Renal pelvis (tissue), 4 donors: ENCODE measurements around the gene ERBB2. TPM values are rescaled to one million over a fixed set of nuclear protein-coding genes. Genes with fewer than 3 reads are reported as not detected.
"Not testable (repeated sequence)": the region's sequence is repeated elsewhere in the genome, so short reads cannot be mapped to it uniquely, and the experiment has no call there.

ENCODE experiments used
- DNase-seq: peaks from one replicate; pipeline ENCODE4 v3.0.0-alpha.2; 2013
- polyA plus RNA-seq, 3 donors: library from polyadenylated mRNA; unstranded; fragments of 120-200 nt; gene quantifications; one replicate each; pipeline ENCODE4 v1.2.1, GENCODE V29; 2013; ENCODE audit not compliant: insufficient read length in 3 of 3

Gene ERBB2
- polyA plus RNA-seq, 3 donors, result 178 to 214 (median 210) TPM

DNA sequence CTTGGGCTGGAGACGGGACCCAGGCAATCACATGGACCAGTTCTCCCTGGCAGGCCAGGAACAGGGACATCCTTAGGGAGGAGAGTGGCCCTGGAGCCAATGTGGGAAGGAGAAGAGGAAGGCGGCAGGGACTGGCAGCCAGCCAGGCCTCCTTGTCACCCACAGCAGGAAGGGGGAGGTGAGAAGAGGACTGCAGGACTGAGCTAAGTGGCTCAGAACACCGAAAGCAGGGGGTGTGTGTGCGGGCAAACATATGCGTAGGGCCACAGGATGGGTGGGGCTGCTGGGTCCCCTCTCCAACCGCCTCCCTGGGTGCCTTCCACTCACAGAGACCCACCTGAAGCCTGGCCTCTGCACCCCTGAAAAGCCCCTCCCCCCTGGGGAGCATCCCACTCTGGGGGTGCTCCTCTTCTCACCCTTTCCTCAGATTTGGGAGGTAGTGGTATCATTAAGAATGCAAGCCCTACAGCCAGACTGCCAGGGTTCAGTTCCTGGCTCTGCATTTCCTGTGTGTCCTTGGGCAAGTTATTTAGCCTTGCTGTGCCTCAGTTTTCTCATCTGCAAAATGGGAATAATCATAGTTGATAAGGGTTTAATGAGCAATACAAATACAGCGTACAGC, 23.6 kb upstream of the ERBB2 start:
- no peak for DNase-seq

DNA sequence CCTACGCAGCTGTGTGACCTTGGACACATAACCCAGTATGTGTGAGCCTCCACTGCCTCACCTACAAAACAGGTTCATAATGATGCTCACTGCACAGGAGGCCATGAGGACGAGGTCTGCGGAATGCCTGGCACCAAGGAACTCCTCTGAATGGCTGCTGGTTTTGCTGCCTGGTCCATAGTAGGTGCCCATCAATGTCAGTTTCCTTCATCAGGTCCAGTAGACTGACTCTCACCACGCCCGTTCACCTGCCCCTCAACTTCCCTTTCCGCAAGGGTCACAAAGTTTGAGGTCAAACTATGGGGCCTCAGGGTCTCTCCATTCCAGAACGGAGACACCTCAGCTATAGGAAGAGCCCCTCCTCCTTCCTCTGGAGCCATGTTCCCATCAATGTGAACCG, 22.8 kb upstream of the ERBB2 start:
- DNase-seq, result no peak

DNA sequence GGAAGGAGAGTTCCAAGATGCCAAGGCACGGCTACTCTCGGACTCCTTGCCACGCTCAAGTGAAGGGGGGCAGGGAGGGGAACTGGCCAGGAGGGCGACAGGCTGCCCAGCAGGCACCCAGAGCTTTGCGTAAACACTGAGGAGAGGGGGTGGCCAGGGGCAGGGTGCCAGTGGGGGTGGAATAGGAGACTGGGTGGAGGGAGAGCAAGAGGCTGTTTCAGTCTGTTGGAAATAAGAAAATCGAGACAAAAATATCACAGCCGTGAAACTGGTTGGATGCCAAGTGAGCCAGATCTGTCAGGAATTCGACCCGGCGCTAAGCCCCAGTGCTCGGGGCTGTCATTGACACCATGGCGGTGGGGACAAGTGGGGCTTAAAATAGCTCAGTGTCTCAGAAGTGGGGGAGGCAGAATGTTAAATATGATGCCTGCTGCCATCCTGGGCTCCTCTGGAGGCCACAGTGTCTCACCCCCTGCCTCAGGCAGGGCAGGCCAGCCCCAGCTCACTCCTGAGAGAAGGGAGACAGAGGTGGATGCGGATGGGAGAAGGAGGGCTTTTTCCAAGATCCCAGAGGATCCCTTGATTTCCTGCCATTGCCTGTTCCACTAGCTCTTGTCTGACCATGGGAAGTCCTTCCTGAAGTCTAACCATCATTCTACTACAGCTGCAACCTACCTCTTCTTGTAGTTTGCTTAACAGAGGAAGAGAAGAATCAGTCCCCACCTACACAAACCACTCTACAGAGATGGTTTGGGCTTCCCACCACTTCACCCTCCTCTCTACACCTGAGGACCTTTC, 22.1 kb upstream of the ERBB2 start:
- peak; percentile 86 for DNase-seq

DNA sequence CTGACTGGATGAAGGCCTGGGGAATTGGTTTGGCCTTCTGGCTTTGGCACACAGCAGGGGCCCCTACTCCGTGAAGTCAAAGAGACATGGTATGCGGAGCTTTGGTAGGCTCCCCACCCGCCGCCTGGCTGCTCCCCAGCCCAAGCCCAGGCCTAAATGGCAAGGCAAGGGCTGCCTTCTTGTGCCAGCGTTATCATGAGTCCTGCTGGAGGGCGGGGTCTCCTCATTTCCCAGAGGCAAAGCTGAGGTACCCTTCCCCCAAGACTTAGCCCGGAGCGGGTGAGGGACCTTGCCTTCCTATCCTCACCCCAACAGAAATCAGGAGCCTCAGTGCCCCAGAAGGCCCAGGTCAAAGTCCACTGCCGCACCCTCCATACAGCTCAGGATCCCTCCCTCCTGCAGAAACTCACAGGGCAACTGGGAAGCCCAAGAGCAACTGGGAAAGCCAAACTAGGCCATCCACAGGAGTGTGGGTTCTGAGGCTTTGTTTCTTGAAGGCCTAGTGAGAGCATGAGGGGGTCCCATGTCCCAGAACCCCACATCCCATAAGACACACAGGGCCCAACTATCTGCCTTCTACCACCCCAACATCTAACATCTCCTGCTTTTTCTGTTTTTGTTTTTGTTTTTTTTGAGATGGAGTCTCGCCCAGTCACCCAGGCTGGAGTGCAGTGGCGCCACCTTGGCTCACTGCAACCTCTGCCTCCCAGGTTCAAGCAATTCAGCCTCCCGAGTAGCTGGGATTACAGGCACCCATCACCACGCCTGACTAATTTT, 21.3 kb upstream of the ERBB2 start:
- no peak for DNase-seq

DNA sequence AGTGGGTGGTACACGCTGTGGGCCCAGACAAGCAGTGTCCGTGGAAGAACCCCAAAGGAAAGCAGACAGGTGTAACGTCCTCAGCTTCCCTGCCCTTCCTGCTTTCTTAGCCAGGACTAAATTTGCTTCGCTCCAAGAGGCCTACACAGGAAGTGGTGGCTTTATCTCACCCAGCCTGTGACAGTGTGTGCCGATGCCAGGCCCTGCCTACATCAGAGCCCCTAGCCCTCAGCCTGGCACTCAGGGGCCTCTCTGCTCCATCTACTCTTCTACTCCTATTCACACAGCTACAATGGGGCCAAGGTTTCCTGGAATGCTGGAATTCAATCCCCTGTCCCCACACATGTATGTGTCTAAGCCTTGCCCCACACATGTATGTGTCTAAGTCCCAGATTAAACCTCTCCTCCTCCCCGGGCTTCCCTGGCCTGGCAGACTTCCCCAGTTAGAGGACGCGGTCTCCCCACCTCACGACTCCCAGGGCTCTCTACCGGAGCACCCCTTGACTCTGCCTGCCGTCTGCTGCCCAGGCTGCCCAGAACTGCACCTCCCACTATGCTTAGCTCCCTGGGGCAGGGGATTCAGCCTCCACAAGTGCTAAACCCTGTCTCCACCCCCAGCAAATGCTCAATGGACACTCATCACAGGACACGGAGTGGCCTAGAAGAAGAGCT, 20.2 kb upstream of the ERBB2 start:
- no peak for DNase-seq

DNA sequence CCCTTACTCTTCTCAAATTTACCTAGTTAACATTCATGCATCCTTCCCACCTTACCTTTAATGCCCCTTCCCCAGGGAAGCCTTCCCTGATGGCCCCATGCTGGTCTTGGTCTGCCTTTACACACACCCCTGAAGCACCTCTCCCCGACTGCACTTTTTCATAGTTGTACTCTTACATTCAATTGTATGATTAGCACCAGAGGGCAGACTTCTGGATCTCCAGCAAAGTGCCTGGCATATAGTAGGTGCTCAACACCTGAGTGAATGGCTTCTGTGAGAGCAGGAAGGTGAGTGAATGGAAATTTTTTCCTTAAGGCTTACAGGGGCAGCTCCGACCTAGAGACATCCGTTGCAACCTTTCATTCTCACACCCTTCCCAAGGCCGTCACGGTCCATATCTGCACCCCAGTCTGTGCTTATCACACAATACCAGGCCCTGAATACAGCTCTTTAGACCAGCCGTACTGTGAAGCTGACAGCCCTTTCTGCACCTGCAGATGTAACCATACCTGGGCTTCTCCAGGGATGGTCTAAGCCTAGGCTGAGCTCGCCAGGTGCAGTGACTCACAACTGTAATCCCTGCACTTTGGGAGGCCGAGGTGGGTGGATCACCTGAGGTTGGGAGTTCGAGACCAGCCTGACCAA, 16.4 kb upstream of the ERBB2 start:
- DNase-seq, result no peak

DNA sequence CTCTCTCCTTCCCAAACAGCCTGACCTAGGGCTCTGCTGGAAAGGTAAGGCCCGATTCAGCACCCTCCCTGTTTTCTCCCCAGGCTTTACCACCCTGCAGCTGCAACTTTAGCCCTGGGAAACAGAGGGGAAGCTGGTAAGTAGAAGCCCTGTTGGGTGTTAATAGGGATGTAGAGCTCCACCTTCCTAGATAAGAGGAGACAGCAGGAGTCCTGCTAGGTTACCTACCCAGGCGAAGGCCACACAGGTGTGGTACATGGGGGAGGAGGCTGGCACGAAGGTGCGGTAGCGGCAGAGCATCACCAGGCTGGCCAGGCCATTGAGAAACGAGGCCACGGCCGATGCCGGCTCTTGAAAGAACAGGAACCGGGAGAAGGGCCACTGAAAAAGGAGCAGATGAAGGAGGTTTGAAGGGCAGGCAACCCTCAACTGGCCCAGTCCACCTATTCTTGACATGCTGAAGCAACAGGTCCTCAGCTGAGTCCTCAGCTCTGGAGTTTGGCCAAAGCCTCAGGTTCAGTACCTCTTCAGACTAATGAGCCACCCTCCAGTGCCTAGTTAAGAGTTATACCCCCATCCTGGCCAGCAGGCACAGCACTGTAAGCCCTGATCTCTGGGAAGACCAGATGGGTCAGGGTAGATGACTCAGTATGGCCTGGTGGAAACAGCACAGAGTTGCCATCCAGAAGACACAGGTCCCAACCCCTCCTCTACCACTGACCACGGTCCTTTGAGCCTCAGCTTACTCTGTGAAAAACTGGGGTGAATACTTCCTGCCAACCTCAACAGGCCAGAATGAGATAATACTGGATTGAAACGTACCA, 15.3 kb upstream of the ERBB2 start:
- no peak for DNase-seq

DNA sequence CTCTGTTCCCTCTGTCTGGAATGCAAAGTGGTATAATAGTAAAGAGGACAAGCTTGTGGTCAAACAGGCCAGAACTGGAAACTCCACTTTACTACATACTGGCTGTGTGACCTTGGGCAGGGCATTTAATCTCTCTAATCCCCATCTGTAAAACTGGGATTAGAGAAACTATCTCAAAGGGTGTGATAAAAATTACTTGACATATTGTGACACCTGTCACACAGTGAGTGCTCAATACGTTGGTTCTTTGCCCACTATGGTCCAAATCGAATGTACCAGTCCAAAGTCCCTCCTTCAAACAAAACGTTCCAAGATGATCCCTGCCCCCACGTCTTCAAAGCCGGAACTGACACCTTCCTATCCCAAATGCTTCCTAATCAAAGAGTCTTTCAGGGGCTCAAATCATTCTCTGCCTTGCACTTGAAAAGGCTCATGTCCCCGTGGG, 12.7 kb upstream of the ERBB2 start:
- no peak for DNase-seq

DNA sequence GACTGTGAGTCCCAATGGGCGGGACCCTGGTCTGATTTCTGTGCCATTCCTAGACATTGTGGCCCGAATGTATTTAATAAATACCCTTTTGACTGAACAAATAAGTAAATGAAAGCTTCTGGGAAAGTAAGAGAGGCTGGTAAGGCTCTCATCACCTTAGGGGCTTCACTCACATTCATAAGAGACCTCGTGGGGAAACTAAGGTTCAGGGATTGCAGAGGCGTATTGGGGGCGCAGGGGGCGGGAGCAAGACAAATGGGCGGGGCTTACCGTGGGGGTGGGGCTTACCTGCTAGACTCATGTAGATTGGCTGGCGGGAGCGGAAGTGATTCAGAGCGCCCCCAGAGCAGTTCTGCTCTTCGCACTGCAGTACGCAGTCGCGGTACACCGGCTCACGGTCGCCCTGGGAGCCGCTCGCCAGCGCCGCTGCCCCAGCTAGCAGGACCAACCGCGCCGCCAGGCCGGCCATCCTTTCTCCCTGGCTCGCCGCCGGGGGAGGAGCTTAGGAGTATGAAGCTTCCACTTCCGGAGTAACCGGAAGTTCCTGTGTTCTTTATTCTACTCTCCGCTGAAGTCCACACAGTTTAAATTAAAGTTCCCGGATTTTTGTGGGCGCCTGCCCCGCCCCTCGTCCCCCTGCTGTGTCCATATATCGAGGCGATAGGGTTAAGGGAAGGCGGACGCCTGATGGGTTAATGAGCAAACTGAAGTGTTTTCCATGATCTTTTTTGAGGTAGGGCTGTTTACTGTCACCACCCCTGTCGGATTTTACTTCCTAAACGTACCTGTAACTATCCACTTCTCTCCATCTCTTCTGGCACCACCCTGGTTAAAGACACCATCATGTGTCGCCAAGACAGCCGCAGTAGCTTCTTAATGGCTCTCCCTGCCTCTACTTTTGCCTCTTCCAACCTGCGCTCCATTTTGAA, 12.1 kb upstream of the ERBB2 start, which contains the start of gene PGAP3:
PGAP3 (minus strand) TSS at position 512 of the 929 bp plus-strand sequence; CDS start at position 469, 43 bp downstream.
- DNase-seq, result peak; percentile 92

DNA sequence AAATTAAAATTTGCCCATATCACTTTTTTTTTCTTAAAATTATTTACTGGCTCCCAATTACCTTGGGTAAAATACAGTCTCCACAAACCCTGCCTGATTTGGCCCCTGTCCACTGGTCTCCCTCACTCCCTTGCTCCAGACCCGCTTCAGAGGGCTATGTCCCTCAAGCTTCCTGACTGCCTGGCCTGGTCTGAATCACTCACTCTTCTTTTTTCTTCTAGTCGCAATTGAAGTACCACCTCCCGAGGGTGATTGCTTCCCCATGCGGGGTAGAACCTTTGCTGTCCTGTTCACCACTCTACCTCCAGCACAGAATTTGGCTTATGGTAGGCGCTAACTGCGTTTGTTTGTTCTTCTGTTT, 11.4 kb upstream of the ERBB2 start:
- no peak for DNase-seq

DNA sequence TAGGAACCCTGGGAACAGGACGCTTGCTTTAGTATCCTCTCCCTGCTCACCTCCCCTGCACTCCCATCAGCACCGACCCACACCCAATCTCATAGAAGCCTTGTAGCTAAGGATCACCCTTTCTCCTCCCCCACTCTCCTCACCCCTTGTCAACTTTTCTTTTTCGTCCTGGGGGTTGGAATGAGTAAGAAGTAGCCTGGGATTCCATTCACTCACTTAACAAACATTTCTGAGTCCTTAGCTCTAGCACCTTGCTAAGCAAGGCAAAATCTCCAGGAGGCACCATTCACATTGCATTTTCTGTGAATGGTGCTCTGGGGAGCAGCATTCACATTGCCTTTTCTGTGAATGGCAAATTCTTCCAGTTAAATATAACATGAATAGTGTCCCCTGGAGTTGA, 10.9 kb upstream of the ERBB2 start:
- DNase-seq, result no peak

DNA sequence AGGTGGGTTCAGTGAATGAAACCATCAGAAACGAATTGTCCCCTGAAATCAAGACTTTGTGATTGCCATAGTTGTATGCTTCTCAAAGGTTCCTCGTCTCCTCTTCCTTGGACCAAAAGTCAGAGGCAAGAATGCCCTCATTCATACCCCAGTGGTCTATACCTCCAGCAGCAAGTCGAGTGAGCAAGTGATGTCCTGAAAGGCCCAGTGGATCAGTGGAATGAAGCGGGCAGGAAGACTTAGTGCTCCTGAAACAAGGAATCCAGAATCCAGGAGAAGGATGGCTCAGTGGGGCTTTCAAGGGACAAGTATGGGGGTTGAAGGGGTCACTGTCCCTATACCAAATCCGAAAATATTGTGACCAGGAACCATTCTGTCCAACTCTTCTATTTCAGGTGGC, 5.3 kb upstream of the ERBB2 start:
- DNase-seq, result no peak

DNA sequence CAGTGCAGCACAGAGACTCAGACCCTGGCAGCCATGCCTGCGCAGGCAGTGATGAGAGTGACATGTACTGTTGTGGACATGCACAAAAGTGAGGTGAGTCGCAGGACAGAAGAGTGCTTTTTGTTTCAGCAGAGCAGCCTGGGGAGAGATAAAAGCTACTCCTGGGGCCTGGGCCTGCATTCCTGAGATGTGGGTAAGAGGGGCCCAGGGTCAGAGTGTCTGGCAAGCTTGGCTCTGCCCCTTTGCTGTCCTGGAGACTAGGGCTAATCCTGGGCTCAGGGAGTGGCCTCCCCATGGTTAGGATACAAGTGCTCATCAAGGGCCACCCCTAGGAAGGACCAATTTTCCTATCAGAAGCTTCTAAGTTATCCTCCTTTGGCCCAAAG, 4.8 kb upstream of the ERBB2 start:
- DNase-seq, result no peak

DNA sequence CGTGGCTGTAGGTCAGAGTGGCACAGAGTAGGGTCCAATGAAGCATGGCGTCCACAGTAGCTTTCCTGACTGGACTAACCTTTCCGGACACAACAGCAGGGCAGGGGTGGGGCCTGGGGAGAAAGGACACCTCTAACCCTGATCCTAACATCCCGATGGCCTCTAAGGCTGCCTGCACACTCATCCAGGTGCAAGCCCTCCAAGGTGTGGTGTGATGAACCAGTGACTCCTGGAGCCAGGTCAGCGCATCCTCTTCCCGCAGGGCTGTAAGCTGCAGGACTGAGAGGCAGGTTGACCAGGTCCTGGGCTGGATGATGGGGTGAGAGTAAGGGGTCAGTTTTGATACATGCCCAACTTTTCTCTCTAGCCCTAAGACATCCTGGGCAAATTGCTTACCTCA, 3.1 kb upstream of the ERBB2 start:
- DNase-seq, result no peak

DNA sequence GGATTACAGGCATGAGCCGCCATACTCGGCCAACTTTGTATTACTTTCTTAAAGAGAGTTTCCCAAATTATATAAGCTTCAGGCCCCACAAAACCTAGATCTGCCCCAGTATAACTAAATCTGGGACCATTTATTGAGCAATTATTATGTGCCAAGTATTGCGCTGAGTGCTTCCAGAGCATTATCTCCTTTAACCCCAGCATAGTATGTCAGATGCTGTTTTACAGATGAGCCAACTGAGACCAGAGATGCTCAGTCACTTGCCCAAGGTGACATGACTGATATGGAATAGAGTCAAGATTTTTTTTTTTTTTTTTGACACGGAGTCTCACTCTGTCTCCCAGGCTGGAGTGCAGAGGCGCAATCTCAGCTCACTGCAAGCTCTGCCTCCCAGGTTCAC, 1.9 kb upstream of the ERBB2 start:
- no peak for DNase-seq

DNA sequence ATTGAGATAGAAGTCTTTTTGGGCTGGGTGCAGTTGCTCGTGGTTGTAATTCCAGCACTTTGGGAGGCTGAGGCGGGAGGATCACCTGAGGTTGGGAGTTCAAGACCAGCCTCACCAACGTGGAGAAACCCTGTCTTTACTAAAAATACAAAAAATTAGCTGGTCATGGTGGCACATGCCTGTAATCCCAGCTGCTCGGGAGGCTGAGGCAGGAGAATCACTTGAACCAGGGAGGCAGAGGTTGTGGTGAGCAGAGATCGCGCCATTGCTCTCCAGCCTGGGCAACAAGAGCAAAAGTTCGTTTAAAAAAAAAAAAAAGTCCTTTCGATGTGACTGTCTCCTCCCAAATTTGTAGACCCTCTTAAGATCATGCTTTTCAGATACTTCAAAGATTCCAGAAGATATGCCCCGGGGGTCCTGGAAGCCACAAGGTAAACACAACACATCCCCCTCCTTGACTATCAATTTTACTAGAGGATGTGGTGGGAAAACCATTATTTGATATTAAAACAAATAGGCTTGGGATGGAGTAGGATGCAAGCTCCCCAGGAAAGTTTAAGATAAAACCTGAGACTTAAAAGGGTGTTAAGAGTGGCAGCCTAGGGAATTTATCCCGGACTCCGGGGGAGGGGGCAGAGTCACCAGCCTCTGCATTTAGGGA, 577 bp upstream of the ERBB2 start:
- DNase-seq, result not testable (repeated sequence)

DNA sequence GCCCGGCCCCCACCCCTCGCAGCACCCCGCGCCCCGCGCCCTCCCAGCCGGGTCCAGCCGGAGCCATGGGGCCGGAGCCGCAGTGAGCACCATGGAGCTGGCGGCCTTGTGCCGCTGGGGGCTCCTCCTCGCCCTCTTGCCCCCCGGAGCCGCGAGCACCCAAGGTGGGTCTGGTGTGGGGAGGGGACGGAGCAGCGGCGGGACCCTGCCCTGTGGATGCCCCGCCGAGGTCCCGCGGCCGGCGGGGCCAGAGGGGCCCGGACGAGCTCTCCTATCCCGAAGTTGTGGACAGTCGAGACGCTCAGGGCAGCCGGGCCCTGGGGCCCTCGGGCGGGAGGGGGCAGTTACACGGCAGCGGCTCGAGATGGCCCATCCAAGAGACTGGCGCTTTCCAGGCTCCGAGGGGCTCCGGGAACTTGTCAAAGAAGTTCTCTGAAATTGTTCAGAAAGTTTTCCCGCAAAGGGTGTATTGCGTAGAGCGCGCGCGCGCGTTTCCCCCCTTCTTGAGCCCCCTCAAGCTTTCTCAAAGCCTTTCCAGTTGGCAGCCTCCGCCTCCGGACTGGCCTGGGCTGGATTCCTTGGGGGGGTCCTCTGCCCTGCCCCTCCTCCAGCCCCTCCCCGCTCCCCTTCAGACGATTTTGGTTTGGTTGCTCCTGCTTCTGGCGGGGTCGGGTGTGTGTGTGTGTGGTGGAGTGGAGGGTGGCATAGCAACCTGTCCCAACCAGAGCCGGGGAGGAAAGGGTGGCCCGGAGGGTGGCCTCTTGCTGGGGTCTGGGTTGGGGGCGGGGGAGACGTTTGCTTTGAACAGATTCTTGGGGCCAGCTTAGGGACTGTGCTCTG, 504 bp downstream of the ERBB2 start:
- peak; percentile 76 for DNase-seq
